Smooth muscle cell of the pulmonary artery (primary cell): Measurements from ENCODE around the gene AKAP10. TPM values are rescaled to one million over a fixed set of nuclear protein-coding genes. Genes with fewer than 3 reads are reported as not detected.

Source experiments
- total RNA-seq: library from RNA; depleted of rRNA; stranded (reverse); fragments of >200 nt; gene quantifications from 2 replicates; pipeline ENCODE4 v1.2.3, GENCODE V29; 2014

AKAP10 gene
- total RNA-seq = 27.6 and 27.8 TPM in 2 replicates

GRCh38 chr17:19977293-19978208 is at the start of gene AKAP10:
Gene AKAP10, minus strand, starts transcription at chr17:19977828. Its CDS starts 149 bp downstream, at chr17:19977679.

DNA sequence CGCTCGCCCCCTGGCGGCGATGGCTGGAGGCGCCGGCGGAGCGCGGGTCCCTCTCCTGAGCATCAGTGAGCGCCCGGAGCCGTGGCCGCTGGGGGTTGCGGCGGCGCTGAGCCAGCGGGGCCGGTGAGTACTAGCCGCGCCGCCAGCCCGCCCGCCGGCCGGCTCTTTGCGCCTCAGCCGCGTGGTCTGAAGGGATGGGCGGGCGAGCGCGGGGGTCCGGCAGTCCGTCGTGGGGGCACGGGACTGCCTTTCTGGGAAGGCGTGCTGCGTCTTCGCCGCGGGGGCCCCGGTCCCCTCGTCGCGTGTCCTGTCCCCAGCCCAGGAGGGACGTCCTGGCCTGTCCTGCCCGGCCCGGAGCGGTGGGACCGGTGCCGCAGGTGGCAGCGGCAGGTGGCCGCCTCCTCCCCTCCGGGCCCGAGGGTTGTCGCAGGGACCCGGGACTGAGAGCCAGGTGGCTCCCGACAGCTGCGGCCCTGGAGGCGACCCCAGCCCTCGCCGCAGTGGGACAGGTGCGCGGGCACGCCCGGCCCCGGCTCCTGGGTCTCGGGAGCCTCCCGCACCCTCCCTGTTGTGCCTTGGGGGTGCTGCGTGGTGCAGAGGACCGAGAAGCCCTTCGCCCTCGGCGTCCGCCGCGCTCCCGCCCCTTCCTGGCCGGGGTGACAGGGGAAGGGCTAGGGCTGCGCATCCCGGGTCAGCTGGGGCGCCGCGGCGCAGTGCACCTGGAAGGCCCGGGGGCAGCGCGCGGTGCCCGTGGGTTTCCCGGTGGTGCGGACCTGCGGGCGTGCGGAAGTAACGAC is 31.9 kb upstream of the AKAP10 start, which contains the start of gene SPECC1:
SPECC1 (plus strand) TSS at position 58 of the 797 bp plus-strand sequence. CDS start 87,293 bp downstream, outside the sequence.

DNA sequence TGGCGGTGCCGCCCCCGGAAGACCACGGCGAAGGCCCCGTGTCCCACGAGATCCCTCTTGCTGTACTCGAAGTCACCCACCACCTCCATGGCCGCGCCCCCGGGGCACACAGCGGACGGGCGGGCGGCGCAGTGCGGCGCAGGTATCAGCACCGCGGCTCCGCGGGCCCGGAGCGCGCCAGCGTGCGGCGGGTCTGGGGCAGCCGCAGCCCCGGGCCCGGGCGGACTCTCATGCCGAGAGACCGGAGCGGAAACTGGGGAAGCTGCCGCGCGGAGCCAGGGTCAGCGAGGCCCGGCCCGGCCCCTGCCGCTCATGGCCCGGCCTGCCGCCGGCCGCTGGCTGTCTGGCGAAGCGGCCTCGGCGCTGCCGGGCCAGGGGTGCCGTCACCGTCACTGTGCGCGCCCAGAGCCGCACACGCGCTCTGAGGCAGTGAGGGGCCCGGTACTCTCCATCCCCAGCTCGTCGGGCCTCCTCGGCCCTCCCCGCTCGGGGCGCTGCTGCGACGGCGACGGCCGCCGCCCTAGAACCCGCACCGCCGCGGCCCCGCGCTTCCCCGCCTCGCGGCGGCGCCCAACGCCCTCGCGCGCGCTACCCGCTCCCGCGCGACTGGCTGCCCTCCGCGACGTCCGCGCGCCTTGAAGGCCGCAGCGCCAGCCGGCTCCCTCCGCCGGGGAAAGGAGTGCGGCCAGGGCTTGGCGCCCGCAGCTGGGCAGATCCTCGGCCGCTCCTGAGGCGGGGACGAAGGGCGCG is 110.1 kb downstream of the AKAP10 start, which contains the start of gene ULK2:
ULK2 (minus strand) TSS at position 608 of the 750 bp plus-strand sequence; CDS start at position 89, 519 bp downstream.

Other genes starting within 250 kb of the AKAP10 start
- gene ALDH3A1, start 229.5 kb downstream of the AKAP10 start, total RNA-seq = 1.8 and 11.5 TPM in 2 replicates
- 20.1 and 24.6 TPM in 2 replicates for gene ULK2, start 109.9 kb downstream of the AKAP10 start, total RNA-seq
- 4.0 and 6.1 TPM in 2 replicates for gene SPECC1, start 31.5 kb upstream of the AKAP10 start, total RNA-seq